Muscle layer of duodenum (tissue), 2 donors: Measurements from ENCODE around the gene UBE3C.

Experiments
- H3K27ac ChIP-seq: one replicate; pipeline ENCODE4 v1.7.0; 2013; ENCODE audit warnings: mild to moderate bottlenecking, low read length
- H3K27me3 ChIP-seq: one replicate; pipeline ENCODE4 v1.7.0; 2013; ENCODE audit warnings: low read depth, mild to moderate bottlenecking, control low read depth, low read length
- H3K36me3 ChIP-seq, 2 donors: one replicate each; pipeline ENCODE4 v1.7.0; 2013; ENCODE audit warnings: low read length in 2 of 2, control low read depth in 1 of 2, mild to moderate bottlenecking in 1 of 2; ENCODE audit not compliant: insufficient read depth in 2 of 2, control insufficient read depth in 1 of 2
- H3K4me1 ChIP-seq, 2 donors: one replicate each; pipeline ENCODE4 v1.7.0; 2013; ENCODE audit warnings: low read length in 2 of 2, mild to moderate bottlenecking in 2 of 2, control low read depth in 1 of 2, moderate library complexity in 1 of 2; ENCODE audit not compliant: insufficient read depth in 2 of 2, control insufficient read depth in 1 of 2
- H3K4me3 ChIP-seq, 2 donors: one replicate each; pipeline ENCODE4 v1.7.0; 2013; ENCODE audit warnings: low read length in 2 of 2, low read depth in 1 of 2, mild to moderate bottlenecking in 1 of 2
- H3K9me3 ChIP-seq, 2 donors: one replicate each; pipeline ENCODE4 v1.7.0; 2013; ENCODE audit warnings: low read length in 2 of 2, control low read depth in 1 of 2, mild to moderate bottlenecking in 1 of 2; ENCODE audit not compliant: control insufficient read depth in 1 of 2
- donor health status: healthy.

The UBE3C gene

DNA sequence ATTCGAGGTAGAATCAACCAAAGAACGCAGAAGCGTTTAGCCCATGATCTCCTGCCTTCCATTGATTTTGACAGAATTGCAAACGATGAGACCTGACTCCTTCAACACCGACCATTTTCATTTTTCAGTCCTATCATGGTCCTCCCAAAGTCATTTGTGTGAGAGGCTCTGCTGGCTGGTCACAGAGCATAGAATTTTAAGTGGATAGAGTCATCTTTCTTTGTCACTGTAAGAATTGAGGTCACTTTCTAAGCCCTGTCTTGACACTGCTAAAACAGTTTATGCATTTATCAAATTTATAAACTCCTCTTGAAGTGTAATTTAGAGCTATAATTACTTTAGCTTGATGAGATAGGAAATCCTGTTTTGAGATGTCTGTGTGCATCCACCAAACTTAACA is 72.0 kb downstream of the UBE3C start:
- Histone ChIP-seq H3K9me3 (no peaks in the 10 kb centered on the region), H3K36me3 (peaks cover 12 to 17% of the 10 kb centered on the region in 2 donors), H3K27me3 (no peaks in the 10 kb centered on the region), H3K4me1 (no peaks in the 10 kb centered on the region), H3K27ac (no peak overlapping the region), H3K4me3 (no peak overlapping the region)

- Histone ChIP-seq H3K9me3 (no peaks in the 10 kb centered on the region), H3K36me3 (peaks cover 12 to 16% of the 10 kb centered on the region in 2 donors), H3K4me1 (no peaks in the 10 kb centered on the region), H3K27ac (no peak overlapping the region), H3K4me3 (no peak overlapping the region), H3K27me3 (no peaks in the 10 kb centered on the region)
These were observed 73.0 kb downstream of the UBE3C start for GRCh38 chr7:157211690-157212089.

GRCh38 chr7:157219154-157219553 is 80.4 kb downstream of the UBE3C start:
- no peaks in the 10 kb centered on the region for H3K4me1 ChIP-seq
- H3K9me3 ChIP-seq, result no peaks in the 10 kb centered on the region
- no peak overlapping the region for H3K27ac ChIP-seq
- H3K27me3 ChIP-seq, result no peaks in the 10 kb centered on the region
- no peak overlapping the region for H3K4me3 ChIP-seq
- peaks cover 35 to 53% of the 10 kb centered on the region in 2 donors for H3K36me3 ChIP-seq

DNA sequence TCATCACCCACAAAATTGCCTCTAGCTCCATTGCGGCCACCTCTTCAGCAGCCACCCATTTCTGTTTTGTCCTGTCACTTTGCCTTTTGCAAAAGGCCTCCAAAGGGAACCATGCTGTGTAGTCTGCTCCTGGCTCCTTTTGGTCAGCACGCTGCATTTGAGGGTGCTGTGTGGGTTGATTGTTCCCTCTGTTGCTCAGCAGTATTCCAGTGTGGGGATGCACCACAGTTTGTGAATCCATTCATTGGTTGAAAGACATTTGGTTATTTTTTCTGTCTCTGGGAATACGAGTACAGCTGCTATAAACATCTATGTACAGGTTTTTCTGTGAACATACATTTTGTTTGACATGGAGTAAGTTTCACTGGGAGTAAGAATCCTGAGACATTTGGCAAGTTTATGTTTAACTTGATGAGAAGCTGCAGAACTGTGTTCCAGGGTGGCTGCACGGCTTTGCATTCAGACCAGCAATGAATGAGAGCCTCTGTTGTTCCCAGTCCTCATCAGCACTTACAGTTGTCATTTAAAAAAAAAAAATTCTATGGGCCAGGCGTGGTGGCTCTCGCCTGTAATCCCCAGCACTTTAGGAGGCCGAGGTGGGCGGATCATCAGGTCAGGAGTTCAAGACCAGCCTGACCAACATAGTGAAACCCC is 82.3 kb downstream of the UBE3C start:
- Histone ChIP-seq H3K27me3 (no peaks in the 10 kb centered on the region), H3K4me3 (no peak overlapping the region), H3K9me3 (no peaks in the 10 kb centered on the region), H3K36me3 (peaks cover 36 to 53% of the 10 kb centered on the region in 2 donors), H3K4me1 (no peaks in the 10 kb centered on the region), H3K27ac (no peak overlapping the region)

DNA sequence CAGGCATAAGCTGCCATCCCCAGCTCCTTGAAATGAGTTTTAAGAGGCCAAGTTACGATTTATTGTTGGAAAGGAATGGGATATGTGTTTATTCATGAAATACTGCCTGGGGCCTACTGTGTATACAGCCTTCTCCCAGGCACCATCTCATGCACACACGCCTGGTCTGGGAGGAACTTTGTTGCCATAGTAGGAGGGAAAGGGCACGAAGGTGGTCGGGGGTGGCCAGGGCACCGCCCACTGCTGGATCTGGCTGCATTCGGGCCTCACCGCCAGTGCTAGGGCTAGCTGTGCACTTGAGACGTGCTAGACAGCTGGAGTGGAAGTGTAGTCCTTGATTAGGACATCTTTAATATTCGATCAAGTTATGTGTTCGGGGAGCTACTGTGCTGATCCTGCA is 84.0 kb downstream of the UBE3C start:
- H3K4me3 ChIP-seq, result no peak overlapping the region
- H3K36me3 ChIP-seq, result peaks cover 44 to 51% of the 10 kb centered on the region in 2 donors
- H3K9me3 ChIP-seq, result no peaks in the 10 kb centered on the region
- no peak overlapping the region for H3K27ac ChIP-seq
- H3K27me3 ChIP-seq, result no peaks in the 10 kb centered on the region
- no peaks in the 10 kb centered on the region for H3K4me1 ChIP-seq

DNA sequence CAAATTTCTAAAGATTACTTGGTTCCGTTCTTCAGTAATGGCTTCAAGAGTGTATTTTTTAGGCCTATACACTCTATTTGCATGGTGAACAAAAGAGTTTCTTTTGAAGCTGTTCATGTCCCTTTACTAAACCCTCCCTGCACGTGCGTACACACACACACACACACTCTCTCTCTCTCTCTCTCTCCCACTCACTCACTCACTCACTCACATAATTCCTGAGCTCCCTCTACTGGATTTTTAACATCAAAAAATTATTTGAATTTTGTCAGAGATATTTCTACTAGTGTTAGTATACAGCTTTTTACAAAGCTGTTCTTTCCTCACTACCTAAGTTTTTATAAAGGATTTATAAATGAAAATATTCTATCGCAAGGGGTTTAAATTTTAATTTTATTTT is 85.9 kb downstream of the UBE3C start:
- Histone ChIP-seq H3K4me3 (no peak overlapping the region), H3K27me3 (no peaks in the 10 kb centered on the region), H3K9me3 (no peaks in the 10 kb centered on the region), H3K4me1 (no peaks in the 10 kb centered on the region), H3K36me3 (peaks cover 40% of the 10 kb centered on the region in 2 donors), H3K27ac (no peak overlapping the region)

DNA sequence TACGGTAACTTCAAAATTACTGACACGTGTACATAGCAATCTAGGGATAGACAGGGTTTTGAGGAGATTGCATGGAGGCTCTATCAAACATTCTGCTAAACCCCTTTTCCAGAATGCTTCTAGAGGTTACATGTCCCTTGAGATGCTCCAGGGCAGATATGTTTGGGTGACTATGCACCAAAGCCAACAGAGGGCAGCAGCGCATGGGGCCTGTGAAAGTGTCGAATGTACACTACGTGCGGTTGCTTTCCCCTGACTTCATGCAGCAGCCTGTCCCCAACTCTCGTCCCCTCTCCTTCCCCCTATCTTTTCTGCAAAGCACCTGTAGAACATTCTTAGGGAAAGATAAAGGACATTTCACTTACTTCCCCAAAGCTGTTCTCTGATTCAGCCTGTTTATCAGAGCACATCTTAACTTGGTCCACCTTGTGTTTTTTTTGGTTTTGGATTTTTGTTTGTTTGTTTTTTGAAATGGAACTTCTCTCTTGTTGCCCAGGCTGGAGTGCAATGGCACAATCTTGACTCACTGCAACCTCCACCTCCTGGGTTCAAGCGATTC is 90.2 kb downstream of the UBE3C start:
- Histone ChIP-seq H3K4me3 (no peak overlapping the region), H3K36me3 (peaks cover 39 to 43% of the 10 kb centered on the region in 2 donors), H3K27me3 (no peaks in the 10 kb centered on the region), H3K9me3 (no peaks in the 10 kb centered on the region), H3K27ac (no peak overlapping the region), H3K4me1 (no peaks in the 10 kb centered on the region)

GRCh38 chr7:157233677-157234076 is 95.0 kb downstream of the UBE3C start:
- H3K27ac ChIP-seq, result no peak overlapping the region
- H3K36me3 ChIP-seq, result peaks cover 24 to 56% of the 10 kb centered on the region in 2 donors
- no peaks in the 10 kb centered on the region for H3K4me1 ChIP-seq
- no peaks in the 10 kb centered on the region for H3K27me3 ChIP-seq
- H3K9me3 ChIP-seq, result no peaks in the 10 kb centered on the region
- no peak overlapping the region for H3K4me3 ChIP-seq

DNA sequence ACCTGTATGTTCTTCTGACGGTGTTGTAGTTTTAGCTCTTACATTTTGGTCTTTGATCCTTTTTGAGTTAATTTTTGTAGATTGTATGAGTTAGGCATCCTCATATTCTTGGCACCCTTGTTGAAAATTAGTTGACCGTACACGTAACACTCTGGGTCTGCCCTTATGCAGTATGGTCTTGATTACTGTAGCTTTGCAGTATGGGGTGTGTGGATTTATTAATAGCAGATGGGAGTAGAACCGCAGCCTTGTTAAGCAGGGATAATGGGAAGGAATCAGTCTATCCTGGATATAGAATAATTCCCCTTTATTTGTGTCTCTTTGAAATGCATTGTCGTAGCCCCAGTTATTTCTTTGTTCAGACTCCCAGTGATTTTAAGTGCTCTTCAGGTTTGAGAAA is 95.5 kb downstream of the UBE3C start:
- Histone ChIP-seq H3K27ac (no peak overlapping the region), H3K27me3 (no peaks in the 10 kb centered on the region), H3K36me3 (peaks cover 24 to 58% of the 10 kb centered on the region in 2 donors), H3K4me3 (no peak overlapping the region), H3K4me1 (no peaks in the 10 kb centered on the region), H3K9me3 (no peaks in the 10 kb centered on the region)

DNA sequence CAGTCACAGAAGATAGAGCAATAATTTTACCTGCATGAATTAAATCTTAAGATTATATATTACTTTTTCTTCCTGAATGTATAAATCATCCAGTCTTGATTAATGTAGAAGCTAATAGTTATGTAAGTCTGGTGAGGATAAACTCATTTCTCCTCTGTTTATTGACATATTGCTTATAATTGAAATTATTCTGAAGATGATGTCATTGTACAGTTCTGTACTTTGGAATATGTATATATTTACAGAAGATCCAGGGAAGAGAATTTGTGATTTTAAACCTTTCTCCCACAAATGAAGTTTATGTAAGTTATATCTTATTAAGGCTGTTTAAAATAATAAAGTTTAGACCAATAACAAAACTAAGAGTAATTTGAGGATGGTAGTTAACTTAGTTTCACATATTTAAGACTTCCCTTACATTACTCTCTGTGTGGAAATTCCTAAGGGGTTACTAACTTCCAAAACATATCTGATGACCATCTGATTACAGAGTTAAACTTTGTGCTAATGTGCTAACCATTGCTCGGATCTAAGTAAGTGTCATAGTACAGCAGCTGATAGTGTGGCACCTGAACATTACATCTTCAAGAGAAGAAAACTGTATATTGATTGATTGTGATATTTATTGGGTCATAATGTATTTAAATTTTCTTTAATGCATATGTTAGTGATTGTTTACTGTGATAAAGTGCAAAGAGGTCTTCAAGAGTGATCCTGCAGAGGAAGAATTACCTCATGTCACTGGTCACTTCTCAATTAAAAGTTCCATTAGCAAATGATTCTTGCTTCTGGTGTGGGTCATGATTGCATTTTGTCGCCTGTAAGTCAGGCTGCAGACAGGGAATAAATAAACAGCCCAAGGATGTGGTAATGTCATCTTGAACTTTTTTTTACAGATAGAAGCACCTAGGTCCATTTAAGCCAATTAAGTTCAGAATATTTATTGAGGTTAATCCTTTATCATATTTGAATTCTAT is 96.9 kb downstream of the UBE3C start:
- peaks cover 24 to 62% of the 10 kb centered on the region in 2 donors for H3K36me3 ChIP-seq
- no peak overlapping the region for H3K4me3 ChIP-seq
- no peaks in the 10 kb centered on the region for H3K4me1 ChIP-seq
- no peaks in the 10 kb centered on the region for H3K9me3 ChIP-seq
- H3K27ac ChIP-seq, result no peak overlapping the region
- H3K27me3 ChIP-seq, result no peaks in the 10 kb centered on the region

DNA sequence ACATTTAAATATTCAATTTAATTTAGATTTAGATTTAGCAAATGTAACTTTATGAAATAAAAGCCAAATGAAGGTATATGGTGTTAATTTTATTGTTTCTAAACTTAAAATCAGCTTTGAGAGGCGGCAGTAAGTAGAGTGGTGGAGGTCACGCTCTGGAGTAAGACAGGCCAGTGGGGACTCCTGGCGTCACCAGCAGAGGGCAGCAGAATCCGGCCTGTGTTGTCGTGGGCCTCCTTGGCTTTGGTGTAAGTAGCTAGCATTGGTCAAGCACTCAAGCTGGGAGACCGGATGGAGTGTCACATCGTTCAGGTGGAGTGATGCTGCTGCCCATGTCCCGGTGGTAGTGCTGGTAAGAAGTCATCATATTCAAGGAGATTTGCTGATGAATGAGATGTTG is 99.4 kb downstream of the UBE3C start:
- H3K4me1 ChIP-seq, result no peaks in the 10 kb centered on the region
- H3K4me3 ChIP-seq, result no peak overlapping the region
- no peaks in the 10 kb centered on the region for H3K9me3 ChIP-seq
- H3K27ac ChIP-seq, result no peak overlapping the region
- no peaks in the 10 kb centered on the region for H3K27me3 ChIP-seq
- peaks cover 5 to 44% of the 10 kb centered on the region in 2 donors for H3K36me3 ChIP-seq
